Ovary (tissue), 9 donors: ENCODE measurements around the gene CFAP45. TPM values are rescaled to one million over a fixed set of nuclear protein-coding genes. Genes with fewer than 3 reads are reported as not detected.

Experiments
- DNase-seq, 5 donors: peaks; one replicate each; pipeline ENCODE4 v3.0.0-alpha.2; 2019 to 2020
- H3K27ac ChIP-seq, 2 donors: fragments of 200-600 bp; one replicate each; pipeline versions ENCODE4 v1.5.1 to v1.8.0; 2019 to 2022
- H3K27me3 ChIP-seq: fragments of 200-600 bp; one replicate; pipeline ENCODE4 v1.8.0; 2022
- H3K36me3 ChIP-seq: fragments of 200-600 bp; sonication (generic); one replicate; pipeline ENCODE4 v1.5.1; 2019
- H3K4me1 ChIP-seq: one replicate; pipeline ENCODE4 v1.8.1; 2013; ENCODE audit warnings: mild to moderate bottlenecking, moderate library complexity; ENCODE audit not compliant: insufficient read depth
- H3K4me3 ChIP-seq: fragments of 200-600 bp; sonication (generic); one replicate; pipeline ENCODE4 v1.5.1; 2017
- H3K9me3 ChIP-seq, 2 donors: fragments of 200-600 bp in 1 of 2; sonication (generic) in 1 of 2; one replicate each; pipeline versions ENCODE4 v1.5.1 to v1.8.1; 2013 to 2019; ENCODE audit warnings: mild to moderate bottlenecking in 1 of 2, moderate library complexity in 1 of 2
- CTCF ChIP-seq, 3 donors: fragments of 450-650 bp in 2 of 3; fragments of 200-600 bp in 1 of 3; IDR thresholded peaks; one replicate each; pipeline versions ENCODE4 v1.5.1 to v1.8.0; 2016 to 2022; ENCODE audit warnings: antibody characterized with exemption in 3 of 3, mild to moderate bottlenecking in 1 of 3
- EP300 ChIP-seq: sonication (generic); formaldehyde crosslinking; IDR thresholded peaks from one replicate; pipeline ENCODE4 v1.6.1; 2017; ENCODE audit warnings: antibody characterized with exemption
- POLR2A ChIP-seq: fragments of 450-650 bp; IDR thresholded peaks from one replicate; pipeline ENCODE4 v1.6.1; 2017; ENCODE audit warnings: antibody characterized with exemption, mild to moderate bottlenecking, moderate library complexity
- WGBS, 3 donors: extraction: QIAGEN DNeasy Blood & Tissue Kit in 1 of 3; methylation state at CpG; one replicate each; pipeline versions ENCODE4 v1.1.5 to v1.1.7; 2013 to 2017; 5-methylcytosine and 5-hydroxymethylcytosine counted together
- intact Hi-C, 4 donors: fragments of 100-400 bp; cut with DNase I; formaldehyde crosslinking; loops; one replicate each; pipeline versions ENCODE4 v1.11.0 to v1.15.1; 2022 to 2023
- polyA plus RNA-seq, 2 donors: library from polyadenylated mRNA; stranded (reverse); fragments of 200-250 nt in 1 of 2; fragments of 350-450 nt in 1 of 2; fragmentation: Illumina TruSeq in 1 of 2; extraction: RNeasy Lipid Tissue Mini Kit (QIAGEN cat#74804) in 1 of 2; gene quantifications; one replicate each; pipeline ENCODE4 v1.2.3, GENCODE V29; 2013 to 2014
- total RNA-seq, 7 donors: library from RNA; depleted of rRNA in 2 of 7; stranded (reverse); fragments of >200 nt in 2 of 7; fragmentation: NEBNext Ultra II Directional in 3 of 7; extraction: Animal tissue kit (Norgen Biotek cat#: 25700) in 3 of 7; gene quantifications; one replicate each; pipeline versions ENCODE4 v1.1.0 to v1.2.4, GENCODE V29; 2016 to 2023
- donor health status: DM: no; HTN: no; CAD: no; lungs with moderate emphysema.
- donor health status: DM: no; HTN: no; CAD: no.
- donor health status: Bipolar disorder and iron deficiency.
- donor health status: DM: yes; HTN: yes; CAD: no.
- donor health status: DM: no; HTN: no; CAD: no.
- donor health status: DM: yes; HTN: yes; CAD: no.

CFAP45 gene
- total and polyA plus RNA-seq, 9 donors, result 0.30 to 16.7 (median 1.4) TPM

GRCh38 chr1:159866066-159866465 is 33.9 kb downstream of the CFAP45 start:
- intact Hi-C loops, result no loop called here
- H3K27ac ChIP-seq, result no peak overlapping the region
- TF ChIP-seq CTCF (IDR thresholded peaks at IDR 0.05) (no peak), EP300 (no peak), POLR2A (no peak)
- no peaks in the 10 kb centered on the region for H3K27me3 ChIP-seq
- no peaks in the 10 kb centered on the region for H3K9me3 ChIP-seq
- no peaks in the 10 kb centered on the region for H3K36me3 ChIP-seq
- no peak overlapping the region for H3K4me3 ChIP-seq
- peaks cover 4% of the 10 kb centered on the region for H3K4me1 ChIP-seq
- WGBS, 3 donors, result 40 to 63% (median 54%) methylated on average over 1 of the region's 1 CpG
- DNase-seq, result no peak

- DNase-seq, result no peak
- Histone ChIP-seq H3K9me3 (no peaks in the 10 kb centered on the region), H3K36me3 (no peaks in the 10 kb centered on the region), H3K27ac (no peak overlapping the region), H3K4me1 (peaks cover 4% of the 10 kb centered on the region), H3K4me3 (no peak overlapping the region), H3K27me3 (no peaks in the 10 kb centered on the region)
- no peak for TF ChIP-seq POLR2A
- TF ChIP-seq CTCF (IDR thresholded peaks at IDR 0.05), result no peak
- no peak for TF ChIP-seq EP300
- WGBS, 3 donors, result 64 to 76% (median 69%) methylated on average over 2 of the region's 2 CpGs
- intact Hi-C loops, result loop anchor here in 1 of 4 donors (5.0 kb wide), 1 partner anchor 58 kb away; no protein-coding TSS in a partner anchor
Observed at GRCh38 chr1:159864262-159864661, 35.7 kb downstream of the CFAP45 start.

GRCh38 chr1:159862557-159862956 is 37.4 kb downstream of the CFAP45 start, which contains the start of gene VSIG8:
Gene VSIG8 (minus strand): TSS chr1:159862657. CDS start chr1:159862521, 136 bp downstream.
- Histone ChIP-seq H3K27ac (no peak within 1 kb of the TSS), H3K9me3 (no peaks in the 10 kb centered on the region), H3K4me1 (peaks cover under 1% of the 10 kb centered on the region), H3K4me3 (no peak within 1 kb of the TSS), H3K27me3 (no peaks in the 10 kb centered on the region), H3K36me3 (no peaks in the 10 kb centered on the region)
- TF ChIP-seq EP300 (no peak), POLR2A (no peak), CTCF (IDR thresholded peaks at IDR 0.05) (no peak)
- 63 to 87% (median 73%) methylated on average over 4 of the region's 4 CpGs for WGBS, 3 donors
- no peak for DNase-seq
- intact Hi-C loops, result loop anchor here in 1 of 4 donors (5.0 kb wide), 1 partner anchor 60 kb away; no protein-coding TSS in a partner anchor

- Histone ChIP-seq H3K4me3 (no peak overlapping the region), H3K27ac (no peak overlapping the region), H3K36me3 (no peaks in the 10 kb centered on the region), H3K27me3 (no peaks in the 10 kb centered on the region), H3K4me1 (no peaks in the 10 kb centered on the region), H3K9me3 (no peaks in the 10 kb centered on the region)
- TF ChIP-seq CTCF (IDR thresholded peaks at IDR 0.05), result no peak
- TF ChIP-seq POLR2A, result no peak
- TF ChIP-seq EP300, result no peak
- no peak for DNase-seq
- intact Hi-C loops, result loop anchor here in 1 of 4 donors (5.0 kb wide), 1 partner anchor 60 kb away; no protein-coding TSS in a partner anchor
- WGBS, 3 donors, result 74 to 79% (median 78%) methylated on average over 5 of the region's 5 CpGs
Observed at GRCh38 chr1:159862031-159862430, 37.9 kb downstream of the CFAP45 start.
